Right atrium auricular region (tissue), 2 donors: ENCODE measurements around the gene NPRL2. TPM values are rescaled to one million over a fixed set of nuclear protein-coding genes. Genes with fewer than 3 reads are reported as not detected.

Experiments used
- DNase-seq: peaks from one replicate; pipeline ENCODE4 v3.0.0-alpha.2; 2019; ENCODE audit warnings: low spot score
- H3K27ac ChIP-seq, 2 donors: fragments of 200-600 bp; sonication (generic); 1 replicate in 1 of 2; 2 replicates in 1 of 2; pipeline ENCODE4 v1.5.1; 2016 to 2019
- H3K27me3 ChIP-seq, 2 donors: fragments of 200-600 bp; sonication (generic); one replicate each; pipeline versions ENCODE4 v1.5.1 to v1.6.0; 2017 to 2019
- H3K36me3 ChIP-seq: fragments of 200-600 bp; sonication (generic); one replicate; pipeline ENCODE4 v1.5.1; 2016
- H3K4me1 ChIP-seq, 2 donors: fragments of 200-600 bp; sonication (generic); one replicate each; pipeline versions ENCODE4 v1.5.1 to v1.6.0; 2017 to 2019
- H3K4me3 ChIP-seq, 2 donors: fragments of 200-600 bp; sonication (generic); 1 replicate in 1 of 2; 2 replicates in 1 of 2; pipeline ENCODE4 v1.5.1; 2017 to 2019; ENCODE audit warnings: mild to moderate bottlenecking in 1 of 2, moderate library complexity in 1 of 2
- H3K9me3 ChIP-seq, 2 donors: fragments of 200-600 bp; sonication (generic); one replicate each; pipeline ENCODE4 v1.5.1; 2019
- CTCF ChIP-seq, 2 donors: fragments of 200-600 bp; sonication (generic); IDR thresholded peaks; one replicate each; pipeline ENCODE4 v1.5.1; 2019; ENCODE audit warnings: antibody characterized with exemption in 2 of 2
- total RNA-seq, 2 donors: library from RNA; depleted of rRNA; stranded (reverse); fragments of >200 nt; gene quantifications; one replicate each; pipeline ENCODE4 v1.1.0, GENCODE V29; 2016

The NPRL2 gene
- total RNA-seq, 2 donors from 2014 or later = 12.5 to 20.3 TPM

- Histone ChIP-seq H3K27me3 (no peaks in the 10 kb centered on the region), H3K9me3 (no peaks in the 10 kb centered on the region), H3K27ac (peak overlapping the region; percentile 86 to 89), H3K36me3 (no peaks in the 10 kb centered on the region), H3K4me3 (peak overlapping the region; percentile 39 to 65), H3K4me1 (peaks cover 0 to 46% of the 10 kb centered on the region in 2 donors)
- no peak for DNase-seq
- no peak for TF ChIP-seq CTCF (IDR thresholded peaks at IDR 0.05)
Observed at GRCh38 chr3:50297896-50298725, 52.5 kb downstream of the NPRL2 start.

- peaks cover 0 to 46% of the 10 kb centered on the region in 2 donors for H3K4me1 ChIP-seq
- no peaks in the 10 kb centered on the region for H3K36me3 ChIP-seq
- no peak for DNase-seq
- no peak overlapping the region for H3K27ac ChIP-seq
- H3K4me3 ChIP-seq = no peak overlapping the region
- TF ChIP-seq CTCF (IDR thresholded peaks at IDR 0.05) = no peak
- H3K9me3 ChIP-seq = no peaks in the 10 kb centered on the region
- no peaks in the 10 kb centered on the region for H3K27me3 ChIP-seq
Observed at GRCh38 chr3:50297384-50297775, 53.2 kb downstream of the NPRL2 start.

Other genes with a start within 250 kb of the NPRL2 start
- 10 to 100 TPM in 1 of 2 donors, 1 to 10 TPM in 1; 6.3 to 18.7 TPM for gene SEMA3F, start 195.5 kb downstream of the NPRL2 start, total RNA-seq
- not detected for gene GNAT1, start 159.2 kb downstream of the NPRL2 start, total RNA-seq
- gene SLC38A3, start 145.5 kb downstream of the NPRL2 start, total RNA-seq = 1 to 10 TPM; 2.4 to 7.9 TPM
- gene GNAI2, start 114.6 kb downstream of the NPRL2 start, total RNA-seq = 100 to 1,000 TPM in 1 of 2 donors, 10 to 100 TPM in 1; 72.1 to 127 TPM
- gene SEMA3B, start 81.6 kb downstream of the NPRL2 start, total RNA-seq = 10 to 100 TPM; 15.4 to 20.0 TPM
- gene LSMEM2, start 71.7 kb downstream of the NPRL2 start, total RNA-seq = 10 to 100 TPM in 1 of 2 donors, 1 to 10 TPM in 1; 9.0 to 10.6 TPM
- 10 to 100 TPM; 51.0 to 58.5 TPM for gene IFRD2, start 58.3 kb downstream of the NPRL2 start, total RNA-seq
- gene HYAL3, start 51.4 kb downstream of the NPRL2 start, total RNA-seq = 1 to 10 TPM in 1 of 2 donors, under 1 TPM in 1; 0.74 to 3.5 TPM
- 10 to 100 TPM in 1 of 2 donors, 1 to 10 TPM in 1; 9.0 to 10.7 TPM for gene NAA80, start 51.4 kb downstream of the NPRL2 start, total RNA-seq
- 10 to 100 TPM; 38.1 to 40.8 TPM for gene HYAL1, start 47.2 kb downstream of the NPRL2 start, total RNA-seq
- gene HYAL2, start 28.0 kb downstream of the NPRL2 start, total RNA-seq = 100 to 1,000 TPM; 129 to 198 TPM
- 10 to 100 TPM; 23.4 to 29.6 TPM for gene TUSC2, start 22.6 kb downstream of the NPRL2 start, total RNA-seq
- gene RASSF1, start 9.9 kb downstream of the NPRL2 start, total RNA-seq = 10 to 100 TPM; 18.6 to 25.9 TPM
- under 1 TPM; 0.26 to 0.31 TPM for gene ZMYND10, start 5.0 kb downstream of the NPRL2 start, total RNA-seq
- gene CYB561D2, start 87 bp upstream of the NPRL2 start, total RNA-seq = 10 to 100 TPM; 11.7 to 11.9 TPM
- 10 to 100 TPM; 37.1 to 47.4 TPM for gene TMEM115, start 8.7 kb upstream of the NPRL2 start, total RNA-seq
- gene CACNA2D2, start 152.9 kb upstream of the NPRL2 start, total RNA-seq = 1 to 10 TPM; 3.7 to 6.2 TPM
- 10 to 100 TPM; 25.6 to 34.8 TPM for gene C3orf18, start 217.0 kb upstream of the NPRL2 start, total RNA-seq
- 1 to 10 TPM; 7.2 to 9.6 TPM for gene HEMK1, start 218.7 kb upstream of the NPRL2 start, total RNA-seq